Right atrium auricular region (tissue), 2 donors: ENCODE data around the gene PTPDC1. TPM values are rescaled to one million over a fixed set of nuclear protein-coding genes. Genes with fewer than 3 reads are reported as not detected.
A peak's percentile ranks its signal among the peaks of the same experiment; 100 is the strongest.
"Not testable (repeated sequence)": the region's sequence is repeated elsewhere in the genome, so short reads cannot be mapped to it uniquely, and the experiment has no call there.

Experiments used
- DNase-seq: peaks from one replicate; pipeline ENCODE4 v3.0.0-alpha.2; 2019; ENCODE audit warnings: low spot score
- H3K27ac ChIP-seq, 2 donors: fragments of 200-600 bp; sonication (generic); 1 replicate in 1 of 2; 2 replicates in 1 of 2; pipeline ENCODE4 v1.5.1; 2016 to 2019
- H3K27me3 ChIP-seq, 2 donors: fragments of 200-600 bp; sonication (generic); one replicate each; pipeline versions ENCODE4 v1.5.1 to v1.6.0; 2017 to 2019
- H3K36me3 ChIP-seq: fragments of 200-600 bp; sonication (generic); one replicate; pipeline ENCODE4 v1.5.1; 2016
- H3K4me1 ChIP-seq, 2 donors: fragments of 200-600 bp; sonication (generic); one replicate each; pipeline versions ENCODE4 v1.5.1 to v1.6.0; 2017 to 2019
- H3K4me3 ChIP-seq, 2 donors: fragments of 200-600 bp; sonication (generic); 1 replicate in 1 of 2; 2 replicates in 1 of 2; pipeline ENCODE4 v1.5.1; 2017 to 2019; ENCODE audit warnings: mild to moderate bottlenecking in 1 of 2, moderate library complexity in 1 of 2
- H3K9me3 ChIP-seq, 2 donors: fragments of 200-600 bp; sonication (generic); one replicate each; pipeline ENCODE4 v1.5.1; 2019
- CTCF ChIP-seq, 2 donors: fragments of 200-600 bp; sonication (generic); IDR thresholded peaks; one replicate each; pipeline ENCODE4 v1.5.1; 2019; ENCODE audit warnings: antibody characterized with exemption in 2 of 2
- total RNA-seq, 2 donors: library from RNA; depleted of rRNA; stranded (reverse); fragments of >200 nt; gene quantifications; one replicate each; pipeline ENCODE4 v1.1.0, GENCODE V29; 2016

Gene PTPDC1
- total RNA-seq, 2 donors from 2014 or later, result 9.6 to 10.2 TPM

GRCh38 chr9:94082956-94083355 lies 1.3 kb upstream of the PTPDC1 start:
- Histone ChIP-seq H3K27me3 (no peaks in the 10 kb centered on the region), H3K27ac (peak overlapping the region; percentile 15 to 25), H3K9me3 (no peaks in the 10 kb centered on the region), H3K4me3 (peak overlapping the region in 1 of 2 donors; percentile 14), H3K36me3 (no peaks in the 10 kb centered on the region), H3K4me1 (peaks cover 0 to 31% of the 10 kb centered on the region in 2 donors)
- DNase-seq, result no peak
- no peak for TF ChIP-seq CTCF (IDR thresholded peaks at IDR 0.05)

GRCh38 chr9:94083384-94083783 lies 880 bp upstream of the PTPDC1 start:
- peak overlapping the region in 1 of 2 donors; percentile 14 for H3K4me3 ChIP-seq

GRCh38 chr9:94085062-94085639 lies 887 bp downstream of the PTPDC1 start:
- no peaks in the 10 kb centered on the region for H3K9me3 ChIP-seq
- no peaks in the 10 kb centered on the region for H3K36me3 ChIP-seq
- H3K4me3 ChIP-seq, result no peak overlapping the region
- H3K27ac ChIP-seq, result no peak overlapping the region
- no peak for TF ChIP-seq CTCF (IDR thresholded peaks at IDR 0.05)
- DNase-seq, result no peak
- H3K27me3 ChIP-seq, result no peaks in the 10 kb centered on the region
- H3K4me1 ChIP-seq, result peaks cover 0 to 31% of the 10 kb centered on the region in 2 donors

More at GRCh38 chr9:94083384-94083783, 880 bp upstream of the PTPDC1 start:
- Histone ChIP-seq H3K27me3 (no peaks in the 10 kb centered on the region), H3K4me1 (peaks cover 0 to 31% of the 10 kb centered on the region in 2 donors), H3K36me3 (no peaks in the 10 kb centered on the region), H3K9me3 (no peaks in the 10 kb centered on the region), H3K27ac (peak overlapping the region; percentile 15 to 25)
- no peak for TF ChIP-seq CTCF (IDR thresholded peaks at IDR 0.05)
- DNase-seq, result no peak

- Histone ChIP-seq H3K27ac (no peak overlapping the region), H3K4me3 (no peak overlapping the region), H3K36me3 (no peaks in the 10 kb centered on the region), H3K27me3 (no peaks in the 10 kb centered on the region), H3K4me1 (peaks cover 0 to 31% of the 10 kb centered on the region in 2 donors), H3K9me3 (no peaks in the 10 kb centered on the region)
- DNase-seq, result no peak
- no peak for TF ChIP-seq CTCF (IDR thresholded peaks at IDR 0.05)
Observed at GRCh38 chr9:94086486-94087345, 2.5 kb downstream of the PTPDC1 start.

GRCh38 chr9:94094219-94095145 lies 10.2 kb downstream of the PTPDC1 start:
- not testable (repeated sequence) for H3K27me3 ChIP-seq, H3K4me1 ChIP-seq, DNase-seq, H3K4me3 ChIP-seq, H3K27ac ChIP-seq, H3K9me3 ChIP-seq
- peaks cover 27% of the 10 kb centered on the region for H3K36me3 ChIP-seq
